Activated T-helper 2 cell treated with anti-CD3 and anti-CD28 coated beads, Interferon-gamma antibody, Interleukin-2, Interleukin-4, amounts not matched to agents 10 μg/mL and 5 μg/mL and 100 μg/mL, durations not matched to agents 14 hours and 24 hours and 36 hours (primary cell): ENCODE results near the gene SLC39A13. TPM values are rescaled to one million over a fixed set of nuclear protein-coding genes. Genes with fewer than 3 reads are reported as not detected.

Experiments used
- DNase-seq: peaks from one replicate; pipeline ENCODE4 v3.0.0; 2021; ENCODE audit warnings: low spot score
- H3K27ac Mint-ChIP-seq: one replicate; pipeline ENCODE4 v1.8.0; 2021; ENCODE audit warnings: mixed read lengths
- H3K27me3 Mint-ChIP-seq: one replicate; pipeline ENCODE4 v1.8.0; 2021; ENCODE audit warnings: low read depth, mixed read lengths
- H3K36me3 Mint-ChIP-seq: one replicate; pipeline ENCODE4 v1.8.0; 2021; ENCODE audit warnings: low read depth, mixed read lengths
- H3K4me1 Mint-ChIP-seq: one replicate; pipeline ENCODE4 v1.8.0; 2021; ENCODE audit warnings: low read depth, mixed read lengths
- H3K4me3 Mint-ChIP-seq: one replicate; pipeline ENCODE4 v1.8.0; 2021; ENCODE audit warnings: low read depth, mild to moderate bottlenecking, moderate library complexity, mixed read lengths
- H3K9me3 Mint-ChIP-seq: one replicate; pipeline ENCODE4 v1.8.0; 2021; ENCODE audit warnings: mixed read lengths
- intact Hi-C: fragments of 100-400 bp; cut with micrococcal nuclease; formaldehyde crosslinking; loops from one replicate; pipeline ENCODE4 v1.15.1; 2023
- total RNA-seq: library from RNA; stranded (reverse); gene quantifications from 2 replicates; pipeline ENCODE4 v1.2.3, GENCODE V29; 2022

Gene SLC39A13
- total RNA-seq, 1 donor from 2014 or later = 15.2 TPM

DNA sequence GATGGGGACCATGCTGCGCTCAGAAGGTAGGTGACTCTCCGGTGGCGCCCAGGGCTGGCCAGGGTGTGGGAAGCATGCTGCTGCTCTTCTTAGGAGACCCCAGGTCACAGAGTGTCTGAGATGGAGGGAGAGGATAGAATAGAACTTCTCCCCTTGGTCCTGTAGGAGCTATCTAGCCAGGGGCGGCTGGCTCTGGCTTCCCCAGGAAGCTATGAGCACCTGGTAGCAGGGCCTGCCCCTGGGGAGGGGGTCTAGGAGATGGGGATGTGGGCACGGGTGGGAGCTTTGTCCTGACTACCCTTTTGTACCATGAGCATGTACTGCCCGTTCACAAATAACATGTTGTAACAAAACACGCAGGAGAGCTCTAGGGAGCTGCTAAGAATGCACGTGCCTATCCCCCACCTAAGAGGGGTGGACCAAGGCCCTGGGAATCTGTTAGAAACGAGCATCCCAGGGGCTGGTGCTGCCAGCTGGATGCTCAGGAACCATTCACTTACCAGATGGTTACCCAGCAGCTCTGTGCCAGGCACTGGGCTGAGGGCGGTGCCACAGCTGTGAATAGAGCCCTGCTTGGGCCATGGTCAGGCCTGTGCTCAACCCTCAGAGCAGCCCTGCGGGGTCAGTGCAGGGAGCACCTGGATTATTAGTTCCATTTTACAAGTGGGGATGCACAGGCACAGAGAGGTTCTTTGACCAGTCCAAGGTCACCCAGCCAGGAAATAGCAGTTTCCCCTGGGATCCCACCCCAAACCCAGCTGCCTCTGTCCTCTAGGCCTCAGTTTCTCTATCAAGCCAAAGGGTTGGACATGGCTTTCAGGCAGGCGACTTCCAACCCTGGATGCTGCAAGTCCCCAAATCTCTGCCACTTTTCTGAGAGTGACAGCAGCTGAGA lies 2.2 kb downstream of the SLC39A13 start:
- no peak for DNase-seq
- Mint-ChIP-seq H3K9me3 (no peaks in the 10 kb centered on the region), H3K27ac (no peak overlapping the region), H3K36me3 (peaks cover 7% of the 10 kb centered on the region), H3K4me1 (peaks cover 16% of the 10 kb centered on the region), H3K27me3 (no peaks in the 10 kb centered on the region), H3K4me3 (peak overlapping the region; percentile 5)
- intact Hi-C loops = no loop called here

DNA sequence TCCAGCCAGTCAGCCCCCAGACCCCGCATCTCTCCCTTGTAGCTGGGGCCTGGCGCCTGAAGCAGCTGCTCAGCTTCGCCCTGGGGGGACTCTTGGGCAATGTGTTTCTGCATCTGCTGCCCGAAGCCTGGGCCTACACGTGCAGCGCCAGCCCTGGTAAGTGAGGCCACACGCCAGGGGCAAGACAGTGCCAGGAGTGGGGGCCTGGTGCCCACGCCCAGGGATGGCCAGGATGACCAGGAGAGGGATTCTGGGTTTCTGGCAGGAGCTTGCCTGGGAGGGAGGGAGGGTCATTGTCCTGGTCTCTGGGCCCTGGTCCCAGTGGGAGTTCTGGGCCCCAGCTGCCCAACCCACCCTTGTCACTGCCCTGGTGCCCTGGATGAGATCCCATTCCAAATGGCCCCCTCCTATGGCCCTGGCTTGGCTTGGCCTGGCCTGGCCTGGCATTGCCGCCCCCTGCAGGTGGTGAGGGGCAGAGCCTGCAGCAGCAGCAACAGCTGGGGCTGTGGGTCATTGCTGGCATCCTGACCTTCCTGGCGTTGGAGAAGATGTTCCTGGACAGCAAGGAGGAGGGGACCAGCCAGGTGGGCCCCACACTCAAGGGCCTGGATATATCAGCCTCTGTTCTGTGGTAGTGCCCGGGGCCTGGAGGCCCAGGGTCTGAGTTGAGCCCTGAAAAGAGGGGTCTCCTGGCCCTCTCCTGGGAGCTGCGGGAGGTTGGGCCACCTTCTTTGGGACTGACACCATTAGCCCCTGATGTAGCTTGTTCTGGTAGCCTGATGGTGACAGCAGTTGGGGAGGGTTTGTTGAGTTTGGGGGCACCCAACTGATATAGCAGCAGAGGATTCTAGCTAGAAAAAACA lies 3.7 kb downstream of the SLC39A13 start:
- Mint-ChIP-seq H3K4me1 (peaks cover 11% of the 10 kb centered on the region), H3K36me3 (peaks cover 12% of the 10 kb centered on the region), H3K27me3 (no peaks in the 10 kb centered on the region), H3K4me3 (no peak overlapping the region), H3K9me3 (no peaks in the 10 kb centered on the region), H3K27ac (no peak overlapping the region)
- peak; percentile 49 for DNase-seq
- intact Hi-C loops = no loop called here

DNA sequence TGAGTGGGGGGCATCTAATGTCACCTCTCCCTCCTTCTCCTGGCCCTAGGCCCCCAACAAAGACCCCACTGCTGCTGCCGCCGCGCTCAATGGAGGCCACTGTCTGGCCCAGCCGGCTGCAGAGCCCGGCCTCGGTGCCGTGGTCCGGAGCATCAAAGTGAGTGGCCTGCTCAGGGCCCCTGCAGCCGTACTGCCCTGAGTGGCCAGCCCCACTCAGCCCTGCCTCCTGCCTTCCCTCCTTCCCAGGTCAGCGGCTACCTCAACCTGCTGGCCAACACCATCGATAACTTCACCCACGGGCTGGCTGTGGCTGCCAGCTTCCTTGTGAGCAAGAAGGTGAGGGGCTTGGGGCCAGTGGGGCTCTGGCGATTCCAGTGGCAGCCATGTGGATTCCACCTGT lies 5.0 kb downstream of the SLC39A13 start:
- Mint-ChIP-seq H3K36me3 (peaks cover 20% of the 10 kb centered on the region), H3K27ac (no peak overlapping the region), H3K4me1 (peaks cover 4% of the 10 kb centered on the region), H3K9me3 (no peaks in the 10 kb centered on the region), H3K4me3 (no peak overlapping the region), H3K27me3 (no peaks in the 10 kb centered on the region)
- intact Hi-C loops = no loop called here
- DNase-seq = no peak

DNA sequence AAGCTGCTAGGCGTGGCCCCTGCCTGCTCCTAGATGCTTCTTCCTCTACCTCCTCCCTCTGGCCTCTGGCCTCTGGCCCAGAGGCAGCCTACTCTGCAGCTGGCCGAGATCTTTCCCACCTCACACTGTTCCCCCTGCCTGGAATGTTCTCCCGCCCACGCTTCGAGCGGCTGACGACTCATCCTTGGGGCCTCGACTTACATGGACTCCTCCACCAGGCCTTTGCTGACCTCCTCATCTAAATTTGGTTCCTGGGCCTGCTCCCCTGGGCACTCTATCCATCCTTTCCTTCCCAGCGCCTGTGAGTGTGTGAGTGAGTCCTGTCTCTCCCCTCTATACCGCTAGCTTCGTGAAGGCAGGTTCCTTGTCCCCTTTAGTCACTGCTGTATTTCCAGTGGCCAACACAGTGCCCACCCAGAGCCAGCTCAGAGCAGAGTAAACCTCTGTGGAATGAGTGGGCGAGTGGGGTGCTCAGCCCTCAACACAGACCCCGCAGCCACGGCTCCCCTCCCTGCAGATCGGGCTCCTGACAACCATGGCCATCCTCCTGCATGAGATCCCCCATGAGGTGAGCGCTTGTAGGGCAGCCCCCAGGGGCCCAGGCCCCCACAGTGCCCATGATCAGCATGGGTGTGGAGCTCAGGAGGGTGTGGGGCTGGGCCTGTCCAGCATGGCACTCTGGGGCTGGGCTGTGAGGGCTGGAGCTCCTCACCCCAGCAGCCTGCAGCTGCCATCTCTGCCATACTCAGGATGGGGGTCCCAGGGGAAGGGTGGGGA lies 5.7 kb downstream of the SLC39A13 start:
- intact Hi-C loops = no loop called here
- Mint-ChIP-seq H3K4me3 (no peak overlapping the region), H3K27ac (no peak overlapping the region), H3K9me3 (no peaks in the 10 kb centered on the region), H3K4me1 (peaks cover under 1% of the 10 kb centered on the region), H3K27me3 (no peaks in the 10 kb centered on the region), H3K36me3 (peaks cover 24% of the 10 kb centered on the region)
- no peak for DNase-seq

DNA sequence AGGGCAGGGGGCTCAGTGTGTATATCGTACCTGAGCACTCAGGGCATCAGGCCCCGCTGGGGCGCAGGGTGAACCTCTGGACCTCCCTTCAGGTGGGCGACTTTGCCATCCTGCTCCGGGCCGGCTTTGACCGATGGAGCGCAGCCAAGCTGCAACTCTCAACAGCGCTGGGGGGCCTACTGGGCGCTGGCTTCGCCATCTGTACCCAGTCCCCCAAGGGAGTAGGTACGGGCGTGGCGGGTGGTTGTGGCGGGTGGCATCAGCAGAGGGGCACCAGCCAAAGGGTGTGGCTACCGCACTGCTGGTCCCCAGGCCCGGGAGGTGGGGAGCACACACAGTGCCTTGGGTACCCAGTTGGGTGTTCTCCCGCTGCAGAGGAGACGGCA lies 6.3 kb downstream of the SLC39A13 start:
- intact Hi-C loops = no loop called here
- Mint-ChIP-seq H3K4me1 (no peaks in the 10 kb centered on the region), H3K9me3 (no peaks in the 10 kb centered on the region), H3K4me3 (no peak overlapping the region), H3K36me3 (peaks cover 29% of the 10 kb centered on the region), H3K27me3 (no peaks in the 10 kb centered on the region), H3K27ac (no peak overlapping the region)
- no peak for DNase-seq

DNA sequence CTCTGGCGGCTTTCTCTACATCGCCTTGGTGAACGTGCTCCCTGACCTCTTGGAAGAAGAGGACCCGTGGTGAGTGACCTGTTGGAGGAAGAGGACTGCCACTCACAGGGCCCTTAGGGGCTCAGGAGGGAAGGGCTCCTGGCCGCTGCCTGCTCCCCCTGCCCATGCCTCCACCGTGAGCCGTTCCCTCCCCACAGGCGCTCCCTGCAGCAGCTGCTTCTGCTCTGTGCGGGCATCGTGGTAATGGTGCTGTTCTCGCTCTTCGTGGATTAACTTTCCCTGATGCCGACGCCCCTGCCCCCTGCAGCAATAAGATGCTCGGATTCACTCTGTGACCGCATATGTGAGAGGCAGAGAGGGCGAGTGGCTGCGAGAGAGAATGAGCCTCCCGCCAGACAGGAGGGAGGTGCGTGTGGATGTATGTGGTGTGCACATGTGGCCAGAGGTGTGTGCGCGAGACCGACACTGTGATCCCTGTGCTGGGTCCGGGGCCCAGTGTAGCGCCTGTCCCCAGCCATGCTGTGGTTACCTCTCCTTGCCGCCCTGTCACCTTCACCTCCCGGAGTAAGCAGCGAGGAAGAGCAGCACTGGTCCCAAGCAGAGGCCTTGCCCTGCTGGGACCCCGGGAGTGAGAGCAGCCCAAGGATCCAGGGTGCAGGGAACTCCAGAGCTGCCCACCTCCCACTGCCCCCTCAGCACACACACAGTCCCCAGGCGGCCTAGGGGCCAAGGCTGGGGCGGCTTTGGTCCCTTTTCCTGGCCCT lies 6.9 kb downstream of the SLC39A13 start:
- Mint-ChIP-seq H3K4me3 (no peak overlapping the region), H3K4me1 (no peaks in the 10 kb centered on the region), H3K27ac (no peak overlapping the region), H3K9me3 (no peaks in the 10 kb centered on the region), H3K36me3 (peaks cover 35% of the 10 kb centered on the region), H3K27me3 (no peaks in the 10 kb centered on the region)
- intact Hi-C loops = no loop called here
- no peak for DNase-seq

DNA sequence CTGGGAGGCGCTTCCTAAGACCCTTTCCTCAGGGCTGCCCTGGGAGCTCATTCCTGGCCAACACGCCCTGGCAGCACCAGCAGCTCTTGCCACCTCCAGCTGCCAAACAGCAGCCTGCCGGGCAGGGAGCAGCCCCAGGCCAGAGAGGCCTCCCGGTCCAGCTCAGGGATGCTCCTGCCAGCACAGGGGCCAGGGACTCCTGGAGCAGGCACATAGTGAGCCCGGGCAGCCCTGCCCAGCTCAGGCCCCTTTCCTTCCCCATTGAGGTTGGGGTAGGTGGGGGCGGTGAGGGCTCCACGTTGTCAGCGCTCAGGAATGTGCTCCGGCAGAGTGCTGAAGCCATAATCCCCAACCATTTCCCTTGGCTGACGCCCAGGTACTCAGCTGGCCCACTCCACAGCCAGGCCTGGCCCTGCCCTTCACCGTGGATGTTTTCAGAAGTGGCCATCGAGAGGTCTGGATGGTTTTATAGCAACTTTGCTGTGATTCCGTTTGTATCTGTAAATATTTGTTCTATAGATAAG lies 7.6 kb downstream of the SLC39A13 start:
- Mint-ChIP-seq H3K27ac (no peak overlapping the region), H3K27me3 (no peaks in the 10 kb centered on the region), H3K4me3 (no peak overlapping the region), H3K4me1 (no peaks in the 10 kb centered on the region), H3K36me3 (peaks cover 42% of the 10 kb centered on the region), H3K9me3 (no peaks in the 10 kb centered on the region)
- no peak for DNase-seq
- intact Hi-C loops = no loop called here

DNA sequence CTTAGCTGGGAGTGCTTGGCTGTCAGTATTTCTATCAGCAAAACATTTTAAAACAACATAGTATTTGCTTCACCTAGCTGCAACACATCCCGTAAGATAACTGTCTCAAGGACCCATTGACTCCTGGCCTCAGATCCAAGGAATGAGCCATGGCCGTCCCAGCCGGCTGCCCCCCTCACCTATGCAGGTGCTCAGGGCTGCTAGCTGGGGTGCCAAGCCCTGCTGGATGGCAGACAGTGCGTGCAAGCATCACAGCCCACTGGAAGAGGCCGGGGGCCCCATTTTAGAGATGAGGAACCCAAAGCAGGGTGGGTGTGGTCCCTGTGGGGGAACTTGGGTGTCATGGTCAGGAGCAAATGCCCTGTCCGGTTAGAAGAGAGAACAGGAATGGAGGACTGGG lies 9.3 kb downstream of the SLC39A13 start:
- intact Hi-C loops = no loop called here

DNA sequence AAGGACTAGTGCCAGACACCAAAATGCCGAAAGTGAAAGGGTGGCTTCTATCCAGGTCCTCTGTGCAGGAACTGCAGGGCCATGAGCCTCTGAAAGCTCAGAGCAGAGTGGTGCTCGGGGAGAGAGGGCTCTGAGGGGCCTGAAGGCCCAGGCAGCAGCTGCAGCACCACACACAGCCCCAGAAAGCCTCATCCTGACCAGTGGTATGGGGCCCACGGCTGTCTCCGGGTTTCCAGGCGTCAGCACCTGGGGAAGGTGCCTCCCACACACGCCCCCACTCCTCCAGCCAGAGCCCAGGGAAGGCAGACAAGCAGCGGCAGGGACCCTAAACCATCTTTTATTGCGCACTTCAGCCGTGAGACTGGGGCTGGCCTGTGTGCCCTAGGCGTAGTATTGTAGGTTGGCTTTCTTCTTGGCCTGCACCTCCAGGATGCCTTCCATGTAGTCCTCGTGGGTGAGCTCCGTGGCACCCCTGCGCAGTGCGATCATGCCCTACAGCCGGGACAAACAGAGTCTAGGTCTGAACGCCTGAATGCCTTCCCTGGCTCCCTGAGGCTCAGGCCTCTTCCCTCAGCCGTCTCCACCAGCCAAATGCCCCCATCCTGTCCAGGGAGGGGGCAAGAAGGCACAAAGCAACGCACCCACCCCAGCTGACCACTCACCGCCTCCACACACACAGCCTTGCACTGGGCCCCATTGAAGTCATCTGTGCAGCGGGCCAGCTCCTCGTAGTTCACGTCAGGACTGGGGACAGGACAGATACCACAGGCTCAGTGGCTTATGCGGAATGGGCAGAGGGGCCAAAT lies 10.3 kb downstream of the SLC39A13 start:
- peaks cover 66% of the 10 kb centered on the region for H3K36me3 Mint-ChIP-seq
- intact Hi-C loops = no loop called here
- peaks cover 2% of the 10 kb centered on the region for H3K4me1 Mint-ChIP-seq
- H3K9me3 Mint-ChIP-seq = no peaks in the 10 kb centered on the region
- H3K27me3 Mint-ChIP-seq = no peaks in the 10 kb centered on the region
- no peak overlapping the region for H3K4me3 Mint-ChIP-seq
- H3K27ac Mint-ChIP-seq = no peak overlapping the region
- no peak for DNase-seq

More for the DNA sequence above, 9.3 kb downstream of the SLC39A13 start:
- no peak overlapping the region for H3K4me3 Mint-ChIP-seq
- H3K36me3 Mint-ChIP-seq = peaks cover 58% of the 10 kb centered on the region
- H3K27me3 Mint-ChIP-seq = no peaks in the 10 kb centered on the region
- DNase-seq = no peak
- H3K4me1 Mint-ChIP-seq = peaks cover 2% of the 10 kb centered on the region
- H3K27ac Mint-ChIP-seq = no peak overlapping the region
- H3K9me3 Mint-ChIP-seq = no peaks in the 10 kb centered on the region

DNA sequence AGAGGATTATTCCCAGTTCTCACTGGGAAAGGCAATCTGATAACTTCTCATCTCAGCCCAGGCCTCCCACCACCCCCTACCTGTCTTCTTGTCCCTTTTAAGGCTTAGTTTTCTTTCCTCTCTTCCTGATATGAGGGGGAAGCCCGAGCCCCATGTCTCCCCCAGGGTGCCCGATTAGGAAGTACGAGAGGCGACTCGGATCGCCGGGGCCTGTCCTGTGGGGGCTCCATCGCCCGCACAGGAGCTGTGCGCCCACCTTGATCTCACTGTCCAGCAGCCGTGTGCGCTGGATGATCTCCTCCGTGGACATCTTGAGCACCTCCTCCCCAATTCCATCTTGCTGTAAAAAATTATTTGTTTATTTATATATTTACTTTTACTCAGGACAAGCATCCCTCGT lies 17.2 kb downstream of the SLC39A13 start:
- H3K9me3 Mint-ChIP-seq = no peaks in the 10 kb centered on the region
- H3K36me3 Mint-ChIP-seq = peaks cover 57% of the 10 kb centered on the region
- H3K4me3 Mint-ChIP-seq = peak overlapping the region; percentile 99
- intact Hi-C loops = loop anchor here (1.0 to 10.0 kb wide), 8 partner anchors 17 to 578 kb away; partner anchors contain the start of genes CELF1, CKAP5, CSTPP1 and FNBP4
- peak overlapping the region; percentile 99 for H3K27ac Mint-ChIP-seq
- no peak for DNase-seq
- H3K27me3 Mint-ChIP-seq = no peaks in the 10 kb centered on the region
- peaks cover 19% of the 10 kb centered on the region for H3K4me1 Mint-ChIP-seq
